Measurements from ENCODE around the gene RABIF.

- no peak for TF ChIP-seq CTCF (conservative IDR thresholded peaks at IDR 0.05; ENCODE audit: low read length)
- no peak for TF ChIP-seq EZH2phosphoT487 (IDR thresholded peaks at IDR 0.05; ENCODE audit: borderline replicate concordance, low read depth, low read length)
Measured at GRCh38 chr1:202843081-202843480, 45.9 kb downstream of the RABIF start.

Measured in OCI-LY7 (cell line).